ENCODE measurements around the gene ZDHHC3. TPM values are rescaled to one million over a fixed set of nuclear protein-coding genes. Genes with fewer than 3 reads are reported as not detected.
A peak's percentile ranks its signal among the peaks of the same experiment; 100 is the strongest.

ZDHHC3 gene
- total RNA-seq, 4 donors from 2014 or later, result 98.4 to 139 (median 117) TPM

- Histone ChIP-seq H3K27ac (peak overlapping the region in 3 of 4 donors; percentile 1 to 75 (median 60)), H3K27me3 (no peaks in the 10 kb centered on the region), H3K4me1 (peaks cover 0 to 47% (median 21%) of the 10 kb centered on the region in 4 donors), H3K9me3 (no peaks in the 10 kb centered on the region), H3K36me3 (peaks cover 0 to 44% (median 0%) of the 10 kb centered on the region in 3 donors), H3K4me3 (no peak overlapping the region)
- DNase-seq (ENCODE audit: low spot score in 2 of 2), result no peak
- no peak for TF ChIP-seq EP300 (IDR thresholded peaks at IDR 0.05)
- no peak for TF ChIP-seq POLR2A (IDR thresholded peaks at IDR 0.05)
- TF ChIP-seq CTCF (IDR thresholded peaks at IDR 0.05), result peak; percentile 31 to 51 (median 42)
- 64 to 66% methylated on average over 7 of the region's 7 CpGs for WGBS, 2 donors
Observed at GRCh38 chr3:44992555-44993470, 16.8 kb upstream of the ZDHHC3 start.

- peaks cover 0 to 58% (median 20%) of the 10 kb centered on the region in 4 donors for H3K4me1 ChIP-seq
- no peak overlapping the region for H3K27ac ChIP-seq
- H3K36me3 ChIP-seq, result peaks cover 0 to 29% (median 0%) of the 10 kb centered on the region in 3 donors
- H3K27me3 ChIP-seq, result no peaks in the 10 kb centered on the region
- TF ChIP-seq POLR2A (IDR thresholded peaks at IDR 0.05), result no peak
- no peak for TF ChIP-seq CTCF (IDR thresholded peaks at IDR 0.05)
- no peak for TF ChIP-seq EP300 (IDR thresholded peaks at IDR 0.05)
- no peak for DNase-seq (ENCODE audit: low spot score in 2 of 2)
- no peak overlapping the region for H3K4me3 ChIP-seq
- no peaks in the 10 kb centered on the region for H3K9me3 ChIP-seq
- 92 to 95% methylated on average over 1 of the region's 1 CpG for WGBS, 2 donors
Observed at GRCh38 chr3:44991326-44991725, 15.4 kb upstream of the ZDHHC3 start.

GRCh38 chr3:44989636-44990373 is 13.8 kb upstream of the ZDHHC3 start:
- Histone ChIP-seq H3K36me3 (peaks cover 0 to 35% (median 0%) of the 10 kb centered on the region in 3 donors), H3K27ac (no peak overlapping the region), H3K4me1 (peaks cover 0 to 51% (median 7%) of the 10 kb centered on the region in 4 donors), H3K4me3 (no peak overlapping the region), H3K9me3 (no peaks in the 10 kb centered on the region), H3K27me3 (no peaks in the 10 kb centered on the region)
- no peak for TF ChIP-seq POLR2A (IDR thresholded peaks at IDR 0.05)
- no peak for TF ChIP-seq EP300 (IDR thresholded peaks at IDR 0.05)
- TF ChIP-seq CTCF (IDR thresholded peaks at IDR 0.05), result no peak
- DNase-seq (ENCODE audit: low spot score in 2 of 2), result no peak
- WGBS, 2 donors, result 79 to 86% methylated on average over 1 of the region's 1 CpG

GRCh38 chr3:44989141-44989540 is 13.2 kb upstream of the ZDHHC3 start:
- Histone ChIP-seq H3K27ac (no peak overlapping the region), H3K4me1 (peaks cover 0 to 52% (median 7%) of the 10 kb centered on the region in 4 donors), H3K27me3 (no peaks in the 10 kb centered on the region), H3K4me3 (no peak overlapping the region), H3K9me3 (no peaks in the 10 kb centered on the region), H3K36me3 (peaks cover 0 to 35% (median 0%) of the 10 kb centered on the region in 3 donors)
- WGBS, 2 donors, result 89 to 93% methylated on average over 8 of the region's 8 CpGs
- TF ChIP-seq CTCF (IDR thresholded peaks at IDR 0.05) (no peak), EP300 (IDR thresholded peaks at IDR 0.05) (no peak), POLR2A (IDR thresholded peaks at IDR 0.05) (no peak)
- no peak for DNase-seq (ENCODE audit: low spot score in 2 of 2)

Data from tibial nerve (tissue), 4 donors.